HG02623 (cell line): Measurements from ENCODE around the gene ANK3.

Experiments
- ATAC-seq: cut with Tn5 transposase; IDR thresholded peaks from one replicate; pipeline ENCODE4 v1.9.1; 2021; ENCODE audit warnings: moderate library complexity; ENCODE audit not compliant: unreplicated experiment

The ANK3 gene

DNA sequence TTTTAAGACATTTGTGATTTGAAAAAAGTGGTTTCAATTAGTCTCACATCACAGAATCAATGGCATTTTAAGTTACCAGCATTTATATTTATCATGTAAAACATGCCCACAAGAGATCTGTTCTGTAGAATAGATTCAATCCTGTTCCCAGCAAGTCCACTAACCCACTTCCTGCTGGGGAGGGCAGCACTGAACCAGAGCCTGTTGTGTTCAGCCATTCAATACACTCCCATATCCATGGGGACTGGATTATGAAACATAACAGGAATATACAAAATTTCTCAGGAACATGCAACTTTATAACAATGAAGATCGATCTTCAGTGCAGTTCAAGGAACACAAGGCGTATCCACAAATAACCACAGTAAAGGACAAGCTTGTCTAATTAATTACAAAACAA lies 24.4 kb upstream of the ANK3 start:
- ATAC-seq, result no peak

DNA sequence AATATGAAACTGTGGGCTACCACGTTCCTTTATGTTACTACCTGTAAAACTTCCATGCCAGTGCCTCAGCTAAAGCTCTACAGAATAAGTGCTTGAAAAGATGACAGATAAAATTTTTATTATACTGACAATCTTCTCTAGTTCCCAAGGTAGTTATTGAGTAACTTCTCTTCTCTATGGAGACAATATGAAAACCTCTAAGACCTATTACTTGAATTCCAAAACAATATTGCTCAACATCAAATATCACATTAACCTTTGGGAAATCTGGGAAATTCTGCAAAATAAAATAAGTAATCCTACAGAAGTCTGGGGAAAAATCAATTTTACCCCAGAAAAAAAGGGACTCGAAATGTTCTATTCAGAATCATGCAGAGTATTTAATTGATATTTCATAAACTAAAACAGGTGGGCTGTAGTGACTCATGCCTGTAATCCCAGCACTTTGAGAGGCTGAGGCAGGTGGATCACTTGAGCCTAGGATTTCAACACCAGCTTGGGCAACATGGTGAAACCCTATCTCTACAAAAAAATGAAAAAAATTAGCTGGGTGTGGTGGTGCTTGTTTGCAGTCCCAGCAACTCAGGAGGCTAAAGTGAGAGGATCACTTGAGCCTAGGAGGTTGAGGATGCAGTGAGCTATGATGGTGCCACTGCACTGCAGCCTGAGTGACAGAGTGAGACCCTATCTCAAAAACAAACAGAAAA lies 23.8 kb upstream of the ANK3 start:
- ATAC-seq, result no peak

- no peak for ATAC-seq
These were observed 21.3 kb upstream of the ANK3 start for GRCh38 chr10:60410970-60411369.

DNA sequence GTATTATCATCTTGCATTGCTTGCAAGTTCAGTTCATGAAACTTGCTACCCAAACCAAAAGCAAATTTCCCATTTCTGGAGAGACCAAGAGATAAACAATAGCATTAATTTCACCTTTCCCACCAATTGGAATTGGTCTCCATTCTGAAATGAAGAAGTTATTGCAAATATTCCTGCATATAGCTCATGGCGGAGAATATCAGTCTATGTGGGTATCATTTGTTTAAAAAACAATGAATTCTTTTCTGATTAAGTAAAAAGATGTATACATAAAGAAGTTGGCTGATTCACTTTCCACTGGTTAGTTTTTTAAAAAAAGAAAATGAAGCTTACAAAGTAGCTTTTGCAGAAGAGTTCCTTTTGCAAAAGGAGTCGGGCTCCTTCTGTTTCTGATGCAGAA lies 19.5 kb upstream of the ANK3 start:
- no peak for ATAC-seq

DNA sequence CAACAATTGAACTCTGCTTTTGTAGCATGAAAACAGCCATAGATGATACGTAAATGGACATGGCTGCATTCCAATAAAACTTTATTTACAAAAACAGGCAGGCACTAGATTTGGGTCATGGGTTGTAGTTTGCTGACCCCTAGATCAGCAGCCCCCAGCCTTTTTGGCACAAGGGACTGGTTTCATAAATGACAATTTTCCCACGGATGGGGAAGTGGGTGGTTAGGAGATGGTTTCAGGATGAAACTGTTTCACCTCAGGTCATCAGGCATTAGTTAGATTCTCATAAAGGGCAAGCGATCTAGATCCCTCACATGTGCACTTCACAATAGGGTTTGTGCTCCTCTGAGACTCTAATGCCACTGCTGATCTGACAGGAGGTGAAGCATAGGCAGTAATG lies 16.5 kb upstream of the ANK3 start:
- no peak for ATAC-seq

GRCh38 chr10:60405172-60405571 lies 15.5 kb upstream of the ANK3 start:
- no peak for ATAC-seq

- ATAC-seq, result no peak
These were observed 13.6 kb upstream of the ANK3 start for GRCh38 chr10:60403168-60403873.

- ATAC-seq, result no peak
These were observed 10.7 kb upstream of the ANK3 start for GRCh38 chr10:60400366-60400765.

DNA sequence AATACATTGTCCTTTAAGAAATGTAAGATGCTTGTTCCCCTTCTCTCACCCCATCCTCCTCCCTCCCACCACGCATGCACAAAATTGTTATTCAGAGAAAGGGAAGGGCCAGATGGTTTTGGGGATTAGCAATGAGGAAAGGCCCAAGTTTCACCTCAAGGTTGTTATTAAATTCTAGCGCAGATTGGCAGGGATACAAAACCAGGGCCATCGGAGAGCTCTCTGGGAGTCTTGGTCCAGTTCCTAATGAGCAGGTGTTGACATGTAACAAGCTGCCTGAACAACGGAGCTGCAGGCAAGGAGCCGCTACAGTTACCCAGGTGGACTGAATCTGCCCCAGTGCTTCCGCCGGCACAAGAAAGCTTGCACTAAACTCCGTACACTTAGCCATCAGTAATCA lies 9.7 kb upstream of the ANK3 start:
- ATAC-seq, result no peak

GRCh38 chr10:60397792-60398191 lies 8.1 kb upstream of the ANK3 start:
- ATAC-seq, result no peak

DNA sequence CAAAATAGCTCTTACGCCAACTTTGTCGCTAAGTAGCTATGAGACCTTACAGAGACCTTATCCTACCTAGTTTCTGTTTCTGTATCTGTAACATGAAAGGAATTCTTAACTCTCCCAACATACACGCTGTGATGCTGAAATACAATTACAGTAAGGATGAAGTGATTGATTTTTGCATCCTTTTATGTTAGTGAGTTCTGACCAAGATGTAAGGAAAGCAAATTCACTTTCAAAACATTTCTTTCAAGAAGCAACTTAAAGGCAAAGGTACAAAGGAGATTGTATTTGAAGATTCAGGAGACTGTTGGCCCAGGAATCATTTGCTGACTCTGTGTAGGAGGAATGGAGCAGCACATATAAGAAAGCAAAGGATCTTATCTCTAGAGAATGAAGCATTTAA lies 7.1 kb upstream of the ANK3 start:
- no peak for ATAC-seq

DNA sequence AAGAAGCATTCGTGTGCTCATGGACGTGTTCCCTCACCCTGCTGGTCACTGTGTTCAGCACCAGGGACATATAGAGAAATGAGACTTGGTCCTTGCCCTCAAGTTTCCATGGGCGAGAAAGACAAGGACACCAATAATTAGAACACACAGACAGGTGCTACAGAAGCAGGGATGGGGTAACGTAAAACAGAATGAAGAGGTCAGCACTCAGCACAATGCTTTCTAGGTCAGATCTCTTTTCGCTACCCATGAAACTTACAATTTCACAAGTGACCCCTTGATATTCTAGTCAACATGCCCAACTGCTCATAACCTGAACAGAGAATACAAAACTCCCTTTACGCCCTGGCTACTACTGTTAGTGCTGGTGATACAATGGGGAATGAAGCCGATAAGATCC lies 6.0 kb upstream of the ANK3 start:
- no peak for ATAC-seq

GRCh38 chr10:60394446-60394845 lies 4.8 kb upstream of the ANK3 start:
- ATAC-seq, result no peak

DNA sequence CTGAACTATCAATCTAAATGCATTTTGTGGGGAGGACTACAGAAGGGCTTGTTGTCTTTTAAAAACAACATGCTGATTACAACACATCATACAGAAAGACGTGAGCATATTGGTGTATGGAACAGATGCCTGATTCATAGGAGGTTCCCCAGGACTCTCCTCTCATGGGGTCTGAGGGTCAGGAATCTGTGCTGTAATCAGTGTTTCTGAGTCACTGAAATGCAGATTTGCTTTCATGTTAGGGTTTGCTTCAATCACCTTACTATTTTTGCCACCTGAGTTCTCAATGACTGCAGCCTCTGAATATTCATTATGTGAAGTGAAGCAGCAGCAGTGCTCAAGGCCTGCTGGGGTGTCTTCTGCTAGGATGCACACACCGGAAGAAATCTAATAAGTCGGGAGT lies 550 bp upstream of the ANK3 start:
- no peak for ATAC-seq

- no peak for ATAC-seq
These were observed 870 bp downstream of the ANK3 start for GRCh38 chr10:60388709-60389301.

- no peak for ATAC-seq
These were observed 1.5 kb downstream of the ANK3 start for GRCh38 chr10:60388116-60388625.

GRCh38 chr10:60387531-60387930 lies 2.1 kb downstream of the ANK3 start:
- ATAC-seq, result no peak

- no peak for ATAC-seq
These were observed 4.3 kb downstream of the ANK3 start for GRCh38 chr10:60385399-60385738.

DNA sequence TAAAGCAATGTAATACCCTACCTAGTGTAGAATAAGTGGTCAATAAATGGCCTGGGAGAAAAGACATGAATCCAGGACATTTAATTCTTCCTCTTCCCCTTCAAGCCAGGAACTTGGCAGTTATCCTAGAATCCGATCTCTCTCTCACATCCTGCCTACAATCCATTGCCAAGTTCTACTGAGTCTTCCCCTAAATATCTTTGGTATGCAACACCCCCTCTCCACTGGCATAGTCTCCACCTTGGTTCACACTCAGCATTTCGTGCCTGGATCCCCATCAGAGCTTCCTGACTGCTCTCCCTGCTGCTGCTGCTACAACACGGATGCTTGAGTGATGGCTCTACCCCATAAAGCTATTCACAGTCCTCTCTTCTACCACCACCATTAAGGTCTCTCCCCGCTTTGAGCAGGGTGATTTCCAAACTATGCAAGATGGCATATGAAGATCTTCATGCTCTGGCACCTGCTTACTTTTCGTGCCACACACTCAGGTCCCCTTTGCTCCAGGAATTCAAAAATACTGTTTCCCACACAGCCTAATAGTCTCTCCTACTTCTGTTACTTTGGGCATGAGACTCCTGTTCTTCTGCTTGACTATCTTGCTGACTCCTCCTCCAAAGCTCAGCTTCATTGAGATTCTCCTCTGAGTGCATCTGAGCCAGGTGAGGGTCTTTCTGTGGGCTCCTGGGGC lies 4.8 kb downstream of the ANK3 start:
- ATAC-seq, result no peak

DNA sequence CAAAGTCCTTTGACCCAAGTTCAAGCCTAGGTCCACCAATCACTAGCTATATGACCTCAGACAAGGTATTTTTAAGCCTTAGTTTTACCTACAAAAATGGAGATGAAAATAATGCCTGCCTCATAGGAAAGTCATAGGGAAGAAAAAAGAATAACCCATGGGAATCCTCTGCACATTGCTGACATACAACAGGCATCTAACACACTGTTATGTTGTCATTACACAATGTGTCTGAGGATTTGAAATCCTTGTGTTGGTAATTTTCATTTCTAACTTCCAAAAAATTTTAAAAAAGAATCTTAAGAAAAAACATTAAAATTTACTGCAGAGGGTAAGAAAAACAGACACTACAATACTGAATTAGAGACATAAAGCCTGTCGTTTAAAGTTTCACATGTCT lies 5.7 kb downstream of the ANK3 start:
- no peak for ATAC-seq

GRCh38 chr10:60382946-60383681 lies 6.6 kb downstream of the ANK3 start:
- ATAC-seq, result no peak
